ENCODE data around the gene NCKAP5.

NCKAP5 gene

DNA sequence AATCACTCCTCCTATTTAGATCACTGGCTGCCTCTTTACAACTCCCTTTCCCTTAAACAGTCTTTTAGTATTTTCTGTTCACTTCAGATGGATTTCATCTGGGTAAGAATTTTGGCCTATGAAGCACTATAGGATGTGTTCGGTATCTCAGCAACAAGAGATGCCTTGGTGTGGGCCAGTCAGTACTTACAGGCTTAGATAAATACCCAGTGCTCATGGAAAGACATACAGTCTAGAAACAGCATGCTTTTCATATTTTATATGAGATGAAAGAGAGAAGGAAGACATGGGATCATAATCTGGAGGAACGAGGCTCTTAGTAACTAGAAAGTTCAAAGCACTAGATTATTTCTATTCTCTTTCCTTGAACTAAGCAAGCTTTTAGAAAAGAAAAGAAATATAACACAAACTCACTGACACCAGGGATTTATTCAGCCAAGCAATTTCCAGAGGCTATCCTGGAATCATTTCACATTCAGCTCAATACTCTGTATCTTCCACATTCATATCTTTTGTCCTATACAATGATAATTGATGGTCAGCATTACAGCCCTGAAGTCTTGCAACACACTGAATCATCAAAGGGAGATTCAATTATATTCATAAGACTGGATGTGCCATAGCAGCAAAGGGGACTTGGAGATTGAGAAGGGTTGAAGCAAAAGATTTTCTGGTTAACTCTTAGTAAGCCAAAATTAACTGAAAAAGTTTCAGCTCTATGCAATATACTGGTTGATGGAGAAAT, 489.4 kb downstream of the NCKAP5 start:
- 95% methylated on average over 2 of the region's 2 CpGs for WGBS
- no peak overlapping the region for H3K9ac ChIP-seq (ENCODE audit: low read depth, low read length)

DNA sequence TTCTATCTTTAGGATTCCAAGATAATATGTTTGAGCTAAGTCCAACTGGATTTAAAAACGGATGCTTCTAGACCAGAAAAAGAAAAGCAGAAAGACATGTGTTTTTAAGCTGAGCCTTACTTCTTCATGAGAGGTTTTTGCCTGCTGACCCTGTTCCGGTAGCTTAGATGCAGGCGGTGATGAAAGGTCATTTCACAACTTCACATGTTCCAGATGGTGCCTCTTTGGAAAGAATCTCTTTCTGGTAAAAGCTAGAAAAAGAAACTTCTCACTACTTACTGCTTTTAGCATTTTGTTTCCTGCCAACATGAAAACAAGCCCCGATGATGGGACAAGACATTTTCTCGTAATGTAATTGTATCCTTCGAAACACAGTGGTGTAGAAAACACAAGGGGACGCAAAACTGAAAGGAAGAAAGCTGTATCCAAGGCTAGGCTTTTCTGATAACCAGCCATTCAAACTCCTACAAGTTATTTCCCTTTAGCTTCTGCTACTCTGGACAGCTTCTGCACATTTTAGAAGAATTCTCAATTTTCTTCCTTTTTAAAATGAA, 490.9 kb downstream of the NCKAP5 start:
- no peaks in the 10 kb centered on the region for H3K9me3 ChIP-seq (ENCODE audit: insufficient read depth, low read depth, low read length)
- H3K27me3 ChIP-seq (ENCODE audit: insufficient read depth, low read length): no peaks in the 10 kb centered on the region
- H3K4me1 ChIP-seq (ENCODE audit: insufficient read depth, low read length): no peaks in the 10 kb centered on the region; the same call in 1 of the 2 replicates
- H3K36me3 ChIP-seq (ENCODE audit: insufficient read depth, low read length): no peaks in the 10 kb centered on the region
- 95% methylated on average over 7 of the region's 7 CpGs for WGBS
- no peak overlapping the region for H3K9ac ChIP-seq (ENCODE audit: low read depth, low read length)
- no peak overlapping the region for H3K4me3 ChIP-seq (ENCODE audit: low read length)
- no peak overlapping the region for H3K27ac ChIP-seq (ENCODE audit: low read depth, low read length)

More for the DNA sequence above, 489.4 kb downstream of the NCKAP5 start:
- no peaks in the 10 kb centered on the region for H3K36me3 ChIP-seq (ENCODE audit: insufficient read depth, low read length)
- H3K27ac ChIP-seq (ENCODE audit: low read depth, low read length): no peak overlapping the region
- no peaks in the 10 kb centered on the region for H3K27me3 ChIP-seq (ENCODE audit: insufficient read depth, low read length)
- no peak overlapping the region for H3K4me3 ChIP-seq (ENCODE audit: low read length)
- H3K4me1 ChIP-seq (ENCODE audit: insufficient read depth, low read length): no peaks in the 10 kb centered on the region; the same call in 1 of the 2 replicates
- no peaks in the 10 kb centered on the region for H3K9me3 ChIP-seq (ENCODE audit: insufficient read depth, low read depth, low read length)

DNA sequence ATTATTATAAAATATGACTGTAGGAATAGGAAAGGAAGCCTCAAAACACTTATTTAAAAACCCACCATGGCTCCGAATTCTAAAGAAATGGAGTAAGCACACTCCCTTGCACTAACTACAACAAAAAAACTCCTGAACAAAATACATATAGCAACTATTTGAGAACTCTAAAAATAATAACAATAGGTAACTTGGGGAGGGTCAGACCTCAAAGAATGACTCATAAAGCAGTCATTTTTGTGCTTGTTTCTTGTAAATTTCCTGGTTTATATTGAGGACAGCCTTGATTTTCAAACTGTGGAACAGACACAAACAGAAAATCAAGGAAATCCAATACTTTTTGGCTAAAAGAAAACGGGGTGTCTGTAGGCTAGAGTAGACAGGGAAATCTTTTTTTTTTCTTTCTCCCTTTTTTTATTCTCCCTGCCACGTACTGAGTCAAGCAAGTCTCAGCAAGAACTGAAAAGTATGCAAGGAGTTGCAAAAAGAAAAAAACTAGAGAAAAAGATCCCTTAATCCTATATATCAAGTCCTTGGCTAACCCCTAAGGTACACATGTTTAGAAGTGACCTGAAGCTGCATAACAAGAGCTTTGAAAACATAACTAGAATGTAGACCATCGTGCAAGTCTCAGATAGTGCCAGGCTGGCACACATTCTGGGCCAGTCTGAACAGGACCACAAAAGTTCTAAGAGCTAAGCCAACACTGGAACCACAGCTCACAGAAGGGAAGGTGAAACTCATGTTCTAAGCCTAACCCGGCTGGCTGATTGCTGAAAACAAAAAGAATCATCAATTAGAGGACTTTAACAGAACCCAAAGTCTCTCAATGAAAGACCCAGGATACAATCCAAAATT, 495.2 kb downstream of the NCKAP5 start:
- Histone ChIP-seq H3K27ac (ENCODE audit: low read depth, low read length) (no peak overlapping the region), H3K9me3 (ENCODE audit: insufficient read depth, low read depth, low read length) (no peaks in the 10 kb centered on the region), H3K27me3 (ENCODE audit: insufficient read depth, low read length) (no peaks in the 10 kb centered on the region), H3K4me1 (ENCODE audit: insufficient read depth, low read length) (no peaks in the 10 kb centered on the region), H3K36me3 (ENCODE audit: insufficient read depth, low read length) (no peaks in the 10 kb centered on the region), H3K9ac (ENCODE audit: low read depth, low read length) (no peak overlapping the region), H3K4me3 (ENCODE audit: low read length) (no peak overlapping the region)
- 96% methylated on average over 4 of the region's 5 CpGs for WGBS

DNA sequence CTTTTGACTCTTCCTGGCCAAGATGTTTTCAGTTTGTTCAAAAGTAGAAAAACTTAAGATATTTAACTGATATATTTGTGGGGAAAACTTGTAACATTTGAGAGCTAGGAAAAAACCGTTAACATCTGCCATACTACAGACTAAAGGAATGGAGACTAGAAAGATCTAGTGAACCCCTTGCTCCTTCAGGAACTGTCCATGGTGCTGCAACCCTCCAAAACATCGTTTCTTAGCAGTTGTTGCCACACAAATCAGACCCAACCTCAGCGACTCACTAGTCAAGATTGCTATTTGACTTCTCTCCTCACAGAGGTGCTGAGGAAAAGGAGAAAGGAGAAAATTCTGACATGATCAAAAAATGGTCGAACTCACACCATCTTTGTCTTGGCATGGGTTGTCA, 504.5 kb downstream of the NCKAP5 start:
- no peaks in the 10 kb centered on the region for H3K27me3 ChIP-seq (ENCODE audit: insufficient read depth, low read length)
- H3K4me3 ChIP-seq (ENCODE audit: low read length): no peak overlapping the region
- H3K9me3 ChIP-seq (ENCODE audit: insufficient read depth, low read depth, low read length): no peaks in the 10 kb centered on the region
- 34% methylated on average over 4 of the region's 4 CpGs for whole genome bisulfite sequencing
- H3K9ac ChIP-seq (ENCODE audit: low read depth, low read length): no peak overlapping the region
- no peaks in the 10 kb centered on the region for H3K4me1 ChIP-seq (ENCODE audit: insufficient read depth, low read length)
- H3K27ac ChIP-seq (ENCODE audit: low read depth, low read length): no peak overlapping the region
- H3K36me3 ChIP-seq (ENCODE audit: insufficient read depth, low read length): no peaks in the 10 kb centered on the region

DNA sequence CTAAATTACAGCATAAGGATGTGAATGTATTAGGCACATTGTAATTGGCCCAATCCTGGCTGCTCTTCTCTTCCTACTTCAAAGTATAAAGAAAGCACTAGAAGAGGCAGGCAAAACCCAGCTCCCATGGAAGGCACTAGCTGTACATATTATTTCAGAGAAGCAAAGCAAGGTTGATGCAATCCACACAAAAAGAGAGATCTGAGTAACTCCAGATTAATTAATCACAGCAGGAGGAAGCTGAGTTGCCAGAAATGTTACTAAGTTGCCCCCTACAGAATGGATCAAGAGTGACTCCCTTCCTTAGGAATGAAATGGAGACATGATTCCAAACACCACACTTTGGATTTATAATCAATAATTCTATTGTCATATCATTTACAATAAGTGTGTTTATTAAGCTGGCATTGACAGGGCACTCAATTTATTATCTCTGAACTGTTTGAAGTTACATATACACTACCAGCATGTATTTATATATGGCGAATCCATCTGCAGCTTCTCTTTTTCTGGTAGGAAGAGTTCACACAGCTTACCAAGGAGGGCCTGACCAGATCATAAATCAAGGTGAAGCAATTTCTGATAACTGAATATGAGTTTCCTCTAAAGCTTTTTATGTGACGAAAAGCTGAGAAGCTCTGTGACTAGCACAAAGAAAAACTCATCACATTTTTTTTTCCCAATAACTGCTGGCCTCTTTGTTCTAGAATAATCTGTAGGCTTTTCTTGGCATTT, 505.2 kb downstream of the NCKAP5 start:
- Histone ChIP-seq H3K9ac (ENCODE audit: low read depth, low read length) (no peak overlapping the region), H3K4me3 (ENCODE audit: low read length) (no peak overlapping the region), H3K27ac (ENCODE audit: low read depth, low read length) (no peak overlapping the region), H3K4me1 (ENCODE audit: insufficient read depth, low read length) (no peaks in the 10 kb centered on the region), H3K9me3 (ENCODE audit: insufficient read depth, low read depth, low read length) (no peaks in the 10 kb centered on the region), H3K27me3 (ENCODE audit: insufficient read depth, low read length) (no peaks in the 10 kb centered on the region), H3K36me3 (ENCODE audit: insufficient read depth, low read length) (no peaks in the 10 kb centered on the region)
- WGBS: 92% methylated on average over 2 of the region's 2 CpGs

DNA sequence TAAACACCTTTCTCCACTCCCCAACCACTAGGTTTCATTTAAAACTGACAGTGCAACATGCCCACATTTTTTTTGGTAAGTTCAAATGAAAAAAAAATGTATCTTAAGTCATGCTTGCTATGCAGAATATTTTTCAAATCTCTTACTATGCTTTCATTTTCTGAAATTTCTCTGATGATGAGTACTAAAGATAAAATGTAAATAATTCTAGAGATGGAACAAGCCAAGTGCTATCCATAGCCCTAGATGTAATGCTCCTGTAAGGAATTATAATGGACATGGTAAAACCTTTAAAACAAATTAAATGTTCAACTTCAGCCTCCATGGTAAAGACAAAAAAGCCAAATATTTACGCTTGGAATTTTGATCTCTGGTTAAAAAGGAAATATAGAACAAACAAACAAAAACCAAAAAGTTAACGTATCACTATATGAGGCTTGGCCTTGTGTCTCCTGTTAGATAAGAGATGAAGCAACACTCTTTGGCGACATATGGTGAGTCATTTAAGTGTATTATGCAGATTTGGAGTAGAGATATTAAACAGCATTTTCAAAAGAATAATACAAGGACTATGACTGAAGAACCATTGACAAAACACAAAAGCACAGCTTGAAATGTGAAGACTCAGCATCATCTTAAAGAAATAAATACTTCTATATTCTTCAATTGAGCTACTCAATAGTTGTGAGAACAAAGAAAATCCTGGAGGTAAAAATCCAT, 506.2 kb downstream of the NCKAP5 start:
- no peaks in the 10 kb centered on the region for H3K9me3 ChIP-seq (ENCODE audit: insufficient read depth, low read depth, low read length)
- WGBS: 83% methylated on average over 2 of the region's 3 CpGs

GRCh38 chr2:133054297-133054696, 514.0 kb downstream of the NCKAP5 start:
- Histone ChIP-seq H3K27ac (ENCODE audit: low read depth, low read length) (no peak overlapping the region), H3K36me3 (ENCODE audit: insufficient read depth, low read length) (no peaks in the 10 kb centered on the region)
- 59% methylated on average over 3 of the region's 3 CpGs for WGBS

More for the DNA sequence above, 506.2 kb downstream of the NCKAP5 start:
- H3K9ac ChIP-seq (ENCODE audit: low read depth, low read length): no peak overlapping the region
- H3K36me3 ChIP-seq (ENCODE audit: insufficient read depth, low read length): no peaks in the 10 kb centered on the region
- H3K4me1 ChIP-seq (ENCODE audit: insufficient read depth, low read length): no peaks in the 10 kb centered on the region
- no peak overlapping the region for H3K4me3 ChIP-seq (ENCODE audit: low read length)
- H3K27ac ChIP-seq (ENCODE audit: low read depth, low read length): no peak overlapping the region
- H3K27me3 ChIP-seq (ENCODE audit: insufficient read depth, low read length): no peaks in the 10 kb centered on the region

GRCh38 chr2:133053541-133053940, 514.7 kb downstream of the NCKAP5 start:
- Histone ChIP-seq H3K9me3 (ENCODE audit: insufficient read depth, low read depth, low read length) (no peaks in the 10 kb centered on the region), H3K27ac (ENCODE audit: low read depth, low read length) (no peak overlapping the region), H3K36me3 (ENCODE audit: insufficient read depth, low read length) (no peaks in the 10 kb centered on the region), H3K9ac (ENCODE audit: low read depth, low read length) (no peak overlapping the region), H3K4me1 (ENCODE audit: insufficient read depth, low read length) (peaks cover 14% of the 10 kb centered on the region; the same call in 1 of the 2 replicates), H3K27me3 (ENCODE audit: insufficient read depth, low read length) (no peaks in the 10 kb centered on the region), H3K4me3 (ENCODE audit: low read length) (no peak overlapping the region)
- 81% methylated on average over 3 of the region's 3 CpGs for WGBS

More at GRCh38 chr2:133054297-133054696, 514.0 kb downstream of the NCKAP5 start:
- no peak overlapping the region for H3K4me3 ChIP-seq (ENCODE audit: low read length)
- no peaks in the 10 kb centered on the region for H3K27me3 ChIP-seq (ENCODE audit: insufficient read depth, low read length)
- H3K9ac ChIP-seq (ENCODE audit: low read depth, low read length): no peak overlapping the region
- H3K9me3 ChIP-seq (ENCODE audit: insufficient read depth, low read depth, low read length): no peaks in the 10 kb centered on the region
- peaks cover 14% of the 10 kb centered on the region; the same call in 1 of the 2 replicates for H3K4me1 ChIP-seq (ENCODE audit: insufficient read depth, low read length)

- H3K9ac ChIP-seq (ENCODE audit: low read depth, low read length): no peak overlapping the region
- H3K9me3 ChIP-seq (ENCODE audit: insufficient read depth, low read depth, low read length): no peaks in the 10 kb centered on the region
- no peak overlapping the region for H3K27ac ChIP-seq (ENCODE audit: low read depth, low read length)
- no peaks in the 10 kb centered on the region for H3K27me3 ChIP-seq (ENCODE audit: insufficient read depth, low read length)
- 97% methylated on average over 5 of the region's 5 CpGs for WGBS
- 0 out of 2 replicates have a peak, but pooled peaks cover 3% of the 10 kb centered on the region for H3K4me1 ChIP-seq (ENCODE audit: insufficient read depth, low read length)
- H3K36me3 ChIP-seq (ENCODE audit: insufficient read depth, low read length): no peaks in the 10 kb centered on the region
- no peak overlapping the region for H3K4me3 ChIP-seq (ENCODE audit: low read length)
Measured at GRCh38 chr2:133045787-133046186, 522.5 kb downstream of the NCKAP5 start.

DNA sequence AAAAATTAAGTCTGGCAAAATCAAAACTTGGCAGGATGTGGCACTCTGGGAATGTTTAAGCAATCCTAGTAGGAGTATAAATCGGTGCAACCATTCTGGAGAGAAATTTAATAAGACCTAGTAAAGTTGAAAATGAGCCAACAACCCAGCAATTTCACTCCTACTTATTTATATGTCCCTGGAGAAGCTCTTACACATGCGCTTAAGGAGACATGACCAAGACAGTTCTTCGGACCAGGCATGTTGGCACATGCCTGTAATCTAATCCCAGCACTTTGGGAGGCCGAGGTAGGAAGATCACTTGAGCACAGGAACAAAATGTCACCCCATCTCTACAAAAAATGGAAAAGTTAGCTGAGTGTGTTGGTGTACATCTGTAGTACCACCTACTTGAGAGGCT, 523.7 kb downstream of the NCKAP5 start:
- no peaks in the 10 kb centered on the region for H3K9me3 ChIP-seq (ENCODE audit: insufficient read depth, low read depth, low read length)
- H3K4me3 ChIP-seq (ENCODE audit: low read length): no peak overlapping the region
- no peaks in the 10 kb centered on the region for H3K36me3 ChIP-seq (ENCODE audit: insufficient read depth, low read length)
- no peak overlapping the region for H3K9ac ChIP-seq (ENCODE audit: low read depth, low read length)
- H3K27ac ChIP-seq (ENCODE audit: low read depth, low read length): no peak overlapping the region
- WGBS: 100% methylated on average over 4 of the region's 4 CpGs
- no peaks in the 10 kb centered on the region for H3K4me1 ChIP-seq (ENCODE audit: insufficient read depth, low read length)
- H3K27me3 ChIP-seq (ENCODE audit: insufficient read depth, low read length): no peaks in the 10 kb centered on the region
